ENCODE measurements around the gene STK24. TPM values are rescaled to one million over a fixed set of nuclear protein-coding genes. Genes with fewer than 3 reads are reported as not detected.
"Not testable (repeated sequence)": the region's sequence is repeated elsewhere in the genome, so short reads cannot be mapped to it uniquely, and the experiment has no call there.

The STK24 gene
- total RNA-seq, 1 experiment from 2014 or later, result 55.3 TPM

GRCh38 chr13:98585946-98586345 lies 9.0 kb upstream of the STK24 start:
- in situ Hi-C loops (cut with HindIII; ENCODE audit: low pct_unique_long_range_greater_than_20kb, low sequenced_read_pairs), result no loop called here
- DNase-seq (ENCODE audit: low read depth, low spot score), result no peak

- DNase-seq (ENCODE audit: low read depth, low spot score), result no peak
- in situ Hi-C loops (cut with HindIII; ENCODE audit: low pct_unique_long_range_greater_than_20kb, low sequenced_read_pairs), result no loop called here
Observed at GRCh38 chr13:98585398-98585754, 8.5 kb upstream of the STK24 start.

GRCh38 chr13:98584668-98585397 lies 7.9 kb upstream of the STK24 start:
- in situ Hi-C loops (cut with HindIII; ENCODE audit: low pct_unique_long_range_greater_than_20kb, low sequenced_read_pairs), result no loop called here
- no peak for DNase-seq (ENCODE audit: low read depth, low spot score)

- in situ Hi-C loops (cut with HindIII; ENCODE audit: low pct_unique_long_range_greater_than_20kb, low sequenced_read_pairs), result no loop called here
- no peak for DNase-seq (ENCODE audit: low read depth, low spot score)
Observed at GRCh38 chr13:98582947-98583346, 6.0 kb upstream of the STK24 start.

GRCh38 chr13:98581971-98582702 lies 5.2 kb upstream of the STK24 start:
- DNase-seq (ENCODE audit: low read depth, low spot score), result peak; percentile 28
- in situ Hi-C loops (cut with HindIII; ENCODE audit: low pct_unique_long_range_greater_than_20kb, low sequenced_read_pairs), result no loop called here

- in situ Hi-C loops (cut with HindIII; ENCODE audit: low pct_unique_long_range_greater_than_20kb, low sequenced_read_pairs), result no loop called here
- no peak for DNase-seq (ENCODE audit: low read depth, low spot score)
Observed at GRCh38 chr13:98581381-98581780, 4.5 kb upstream of the STK24 start.

GRCh38 chr13:98580420-98580819 lies 3.5 kb upstream of the STK24 start:
- in situ Hi-C loops (cut with HindIII; ENCODE audit: low pct_unique_long_range_greater_than_20kb, low sequenced_read_pairs), result no loop called here
- DNase-seq (ENCODE audit: low read depth, low spot score), result no peak

GRCh38 chr13:98577836-98578285 lies 954 bp upstream of the STK24 start:
- in situ Hi-C loops (cut with HindIII; ENCODE audit: low pct_unique_long_range_greater_than_20kb, low sequenced_read_pairs), result no loop called here
- DNase-seq (ENCODE audit: low read depth, low spot score), result no peak

GRCh38 chr13:98576200-98576945 lies 534 bp downstream of the STK24 start:
- in situ Hi-C loops (cut with HindIII; ENCODE audit: low pct_unique_long_range_greater_than_20kb, low sequenced_read_pairs), result no loop called here
- no peak for DNase-seq (ENCODE audit: low read depth, low spot score)

- DNase-seq (ENCODE audit: low read depth, low spot score), result no peak
- in situ Hi-C loops (cut with HindIII; ENCODE audit: low pct_unique_long_range_greater_than_20kb, low sequenced_read_pairs), result no loop called here
Observed at GRCh38 chr13:98575904-98576199, 1.1 kb downstream of the STK24 start.

- in situ Hi-C loops (cut with HindIII; ENCODE audit: low pct_unique_long_range_greater_than_20kb, low sequenced_read_pairs), result no loop called here
- no peak for DNase-seq (ENCODE audit: low read depth, low spot score)
Observed at GRCh38 chr13:98575009-98575903, 1.7 kb downstream of the STK24 start.

- DNase-seq (ENCODE audit: low read depth, low spot score), result no peak
- in situ Hi-C loops (cut with HindIII; ENCODE audit: low pct_unique_long_range_greater_than_20kb, low sequenced_read_pairs), result no loop called here
Observed at GRCh38 chr13:98571955-98572662, 4.8 kb downstream of the STK24 start.

- DNase-seq (ENCODE audit: low read depth, low spot score), result no peak
- in situ Hi-C loops (cut with HindIII; ENCODE audit: low pct_unique_long_range_greater_than_20kb, low sequenced_read_pairs), result no loop called here
Observed at GRCh38 chr13:98570929-98571372, 6.0 kb downstream of the STK24 start.

- in situ Hi-C loops (cut with HindIII; ENCODE audit: low pct_unique_long_range_greater_than_20kb, low sequenced_read_pairs), result not testable (repeated sequence)
Observed at GRCh38 chr13:98569494-98570367, 7.2 kb downstream of the STK24 start.

GRCh38 chr13:98568918-98569317 lies 8.0 kb downstream of the STK24 start:
- DNase-seq (ENCODE audit: low read depth, low spot score), result no peak
- in situ Hi-C loops (cut with HindIII; ENCODE audit: low pct_unique_long_range_greater_than_20kb, low sequenced_read_pairs), result no loop called here

More at GRCh38 chr13:98569494-98570367, 7.2 kb downstream of the STK24 start:
- not testable (repeated sequence) for DNase-seq (ENCODE audit: low read depth, low spot score)

GRCh38 chr13:98567140-98567539 lies 9.8 kb downstream of the STK24 start:
- DNase-seq (ENCODE audit: low read depth, low spot score), result no peak
- in situ Hi-C loops (cut with HindIII; ENCODE audit: low pct_unique_long_range_greater_than_20kb, low sequenced_read_pairs), result no loop called here

All from SK-MEL-5 (cell line).